Chondrocyte (in vitro differentiated cells): ENCODE results near the gene CCDC89. TPM values are rescaled to one million over a fixed set of nuclear protein-coding genes. Genes with fewer than 3 reads are reported as not detected.
"Not testable (repeated sequence)": the region's sequence is repeated elsewhere in the genome, so short reads cannot be mapped to it uniquely, and the experiment has no call there.

ENCODE experiments used
- DNase-seq: peaks from one replicate; pipeline ENCODE4 v3.0.0; 2021; ENCODE audit warnings: mixed read lengths, low spot score
- H3K27ac Mint-ChIP-seq: one replicate; pipeline ENCODE4 v1.8.0; 2021; ENCODE audit warnings: mild to moderate bottlenecking, moderate library complexity, mixed read lengths; ENCODE audit not compliant: unreplicated experiment
- H3K27me3 Mint-ChIP-seq: 2 replicates; pipeline ENCODE4 v1.8.0; 2021; ENCODE audit warnings: low read depth, mixed read lengths
- H3K36me3 Mint-ChIP-seq: 2 replicates; pipeline ENCODE4 v1.8.0; 2021; ENCODE audit warnings: low read depth, mixed read lengths
- H3K4me1 Mint-ChIP-seq: 2 replicates; pipeline ENCODE4 v1.8.0; 2021; ENCODE audit warnings: low read depth, mild to moderate bottlenecking, mixed read lengths
- H3K4me3 Mint-ChIP-seq: one replicate; pipeline ENCODE4 v1.8.0; 2021; ENCODE audit warnings: mild to moderate bottlenecking, moderate library complexity, mixed read lengths; ENCODE audit not compliant: unreplicated experiment
- H3K9me3 Mint-ChIP-seq: 2 replicates; pipeline ENCODE4 v1.8.0; 2021; ENCODE audit warnings: low read depth, mixed read lengths
- total RNA-seq: library from RNA; stranded (reverse); gene quantifications from 3 replicates; pipeline ENCODE4 v1.2.1, GENCODE V29; 2021
- TF ChIP-seq, protein P1 (sequence below): fragments of 200-600 bp; sonication (generic); IDR thresholded peaks from 2 replicates; pipeline ENCODE4 v1.5.0; 2021; ENCODE audit warnings: antibody characterized with exemption, mild to moderate bottlenecking, moderate library complexity

Gene CCDC89
- total RNA-seq, 1 donor from 2014 or later: 0.30 TPM

DNA sequence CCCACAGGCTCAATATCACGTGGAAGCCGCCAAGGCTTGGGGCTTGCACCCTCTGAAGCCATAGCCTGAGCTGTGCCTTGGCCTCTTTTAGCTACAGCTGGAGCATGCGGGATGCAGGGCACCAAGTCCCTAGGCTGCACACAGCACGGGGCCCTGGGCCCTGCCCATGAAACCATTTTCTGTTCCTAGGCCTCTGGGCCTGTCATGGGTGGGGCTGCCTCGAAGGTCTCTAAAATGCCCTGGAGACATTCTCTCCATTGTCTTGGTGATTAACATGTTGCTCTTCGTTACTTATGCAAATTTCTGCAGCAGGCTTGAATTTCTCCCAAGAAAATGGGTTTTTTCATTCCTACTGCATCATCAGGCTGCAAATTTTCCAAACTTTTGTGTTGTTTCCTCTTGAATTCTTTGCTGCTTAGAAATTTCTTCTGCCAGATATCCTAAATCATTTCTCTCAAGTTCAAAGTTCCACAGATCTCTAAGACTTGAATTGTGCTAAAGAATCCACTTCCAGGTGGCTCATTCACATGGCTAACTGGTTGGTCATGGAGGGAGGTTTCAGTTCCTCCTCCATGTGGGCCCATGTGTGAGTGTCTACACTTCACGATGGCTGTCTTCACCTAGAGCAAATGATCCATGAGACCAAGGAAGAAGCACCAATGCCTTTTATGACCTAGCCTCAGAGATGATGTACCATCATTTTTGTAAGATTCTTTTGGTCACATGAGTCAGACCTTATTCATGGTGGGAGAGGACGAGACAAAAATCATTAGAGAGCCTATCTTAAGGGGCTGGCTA lies 13.7 kb downstream of the CCDC89 start:
- H3K27me3 Mint-ChIP-seq: peaks cover 2% of the 10 kb centered on the region

DNA sequence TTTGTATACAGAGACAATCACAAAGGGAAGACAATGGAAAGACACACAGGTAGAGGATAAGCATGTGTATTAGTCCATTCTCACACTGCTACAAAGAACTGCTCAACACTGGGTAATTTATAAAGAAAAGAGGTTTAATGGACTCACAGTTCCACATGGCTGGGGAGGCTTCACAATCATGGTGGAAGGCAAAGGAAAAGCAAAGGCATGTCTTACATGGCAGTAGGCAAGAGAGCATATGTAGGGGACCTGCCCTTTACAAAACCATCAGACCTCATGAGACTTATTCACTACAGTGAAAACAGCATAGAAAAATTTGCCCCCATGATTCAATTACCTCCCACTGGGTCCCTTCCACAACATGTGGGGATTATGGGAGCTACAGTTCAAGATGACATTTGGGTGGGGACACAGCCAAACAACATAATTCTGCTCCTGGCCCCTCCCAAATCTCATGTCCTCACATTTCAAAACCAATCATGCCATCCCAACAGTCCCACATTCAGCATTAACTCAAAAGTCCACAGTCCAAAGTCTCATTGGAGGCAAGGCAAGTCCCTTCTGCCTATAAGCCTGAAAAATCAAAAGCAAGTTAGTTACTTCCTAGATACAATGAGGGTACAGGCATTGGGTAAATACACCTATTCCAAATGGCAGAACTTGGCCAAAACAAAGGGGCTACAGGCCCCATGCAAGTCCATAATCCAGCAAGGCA lies 14.9 kb downstream of the CCDC89 start:
- H3K4me3 Mint-ChIP-seq, DNase-seq, H3K27me3 Mint-ChIP-seq, H3K4me1 Mint-ChIP-seq, H3K27ac Mint-ChIP-seq, H3K36me3 Mint-ChIP-seq: not testable (repeated sequence)
- H3K9me3 Mint-ChIP-seq: peaks cover 12% of the 10 kb centered on the region

More for the DNA sequence above, 13.7 kb downstream of the CCDC89 start:
- no peak for DNase-seq
- Mint-ChIP-seq H3K4me1 (no peaks in the 10 kb centered on the region), H3K27ac (no peak overlapping the region), H3K9me3 (peaks cover 12% of the 10 kb centered on the region), H3K4me3 (no peak overlapping the region), H3K36me3 (peaks cover 2% of the 10 kb centered on the region)
- TF ChIP-seq, protein P1, sequence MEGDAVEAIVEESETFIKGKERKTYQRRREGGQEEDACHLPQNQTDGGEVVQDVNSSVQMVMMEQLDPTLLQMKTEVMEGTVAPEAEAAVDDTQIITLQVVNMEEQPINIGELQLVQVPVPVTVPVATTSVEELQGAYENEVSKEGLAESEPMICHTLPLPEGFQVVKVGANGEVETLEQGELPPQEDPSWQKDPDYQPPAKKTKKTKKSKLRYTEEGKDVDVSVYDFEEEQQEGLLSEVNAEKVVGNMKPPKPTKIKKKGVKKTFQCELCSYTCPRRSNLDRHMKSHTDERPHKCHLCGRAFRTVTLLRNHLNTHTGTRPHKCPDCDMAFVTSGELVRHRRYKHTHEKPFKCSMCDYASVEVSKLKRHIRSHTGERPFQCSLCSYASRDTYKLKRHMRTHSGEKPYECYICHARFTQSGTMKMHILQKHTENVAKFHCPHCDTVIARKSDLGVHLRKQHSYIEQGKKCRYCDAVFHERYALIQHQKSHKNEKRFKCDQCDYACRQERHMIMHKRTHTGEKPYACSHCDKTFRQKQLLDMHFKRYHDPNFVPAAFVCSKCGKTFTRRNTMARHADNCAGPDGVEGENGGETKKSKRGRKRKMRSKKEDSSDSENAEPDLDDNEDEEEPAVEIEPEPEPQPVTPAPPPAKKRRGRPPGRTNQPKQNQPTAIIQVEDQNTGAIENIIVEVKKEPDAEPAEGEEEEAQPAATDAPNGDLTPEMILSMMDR: no peak

DNA sequence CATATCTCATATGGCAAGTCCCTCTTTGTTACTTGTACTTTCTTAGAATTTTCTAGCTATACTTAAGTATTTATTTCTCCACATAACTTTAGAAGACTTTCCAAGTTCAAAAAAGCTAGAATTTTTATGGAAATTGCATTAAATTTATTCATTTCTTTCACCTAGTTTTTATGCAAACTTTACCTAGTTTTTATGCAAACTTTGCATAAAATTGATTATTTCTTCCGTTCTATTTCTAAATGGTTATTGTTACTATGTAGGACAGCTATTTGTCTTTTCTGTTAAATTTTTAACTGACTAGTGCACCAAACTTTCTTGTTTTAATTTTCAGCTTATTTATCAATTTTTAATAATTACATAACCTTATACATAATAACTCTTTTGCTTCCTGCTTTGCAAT lies 17.8 kb downstream of the CCDC89 start:
- Mint-ChIP-seq H3K9me3 (no peaks in the 10 kb centered on the region), H3K4me3 (no peak overlapping the region), H3K4me1 (peaks cover 5% of the 10 kb centered on the region), H3K36me3 (peaks cover 2% of the 10 kb centered on the region), H3K27ac (no peak overlapping the region), H3K27me3 (no peaks in the 10 kb centered on the region)
- TF ChIP-seq, protein P1: no peak
- DNase-seq: no peak

DNA sequence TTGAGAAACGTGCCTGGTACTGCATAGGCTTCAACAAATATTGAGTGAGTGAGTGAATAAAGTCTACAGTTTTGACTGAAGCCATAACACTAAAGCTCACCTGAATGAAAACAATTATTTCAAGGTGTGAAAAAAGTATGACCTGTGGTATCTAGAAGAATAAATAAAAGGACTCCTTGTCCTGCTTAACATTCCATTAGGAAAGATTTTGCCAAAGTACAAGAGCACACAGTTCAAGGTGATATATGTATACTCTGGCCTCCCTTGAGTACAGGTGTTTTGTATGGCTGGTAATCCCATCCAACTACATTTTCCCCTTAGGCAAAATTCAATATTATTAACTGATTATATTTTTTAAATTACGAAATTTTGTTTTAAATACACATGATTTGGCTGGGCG lies 19.3 kb downstream of the CCDC89 start:
- Mint-ChIP-seq H3K27ac (no peak overlapping the region), H3K36me3 (peaks cover 4% of the 10 kb centered on the region), H3K4me1 (peaks cover 16% of the 10 kb centered on the region), H3K9me3 (no peaks in the 10 kb centered on the region), H3K4me3 (no peak overlapping the region), H3K27me3 (no peaks in the 10 kb centered on the region)
- no peak for DNase-seq
- TF ChIP-seq, protein P1: no peak

DNA sequence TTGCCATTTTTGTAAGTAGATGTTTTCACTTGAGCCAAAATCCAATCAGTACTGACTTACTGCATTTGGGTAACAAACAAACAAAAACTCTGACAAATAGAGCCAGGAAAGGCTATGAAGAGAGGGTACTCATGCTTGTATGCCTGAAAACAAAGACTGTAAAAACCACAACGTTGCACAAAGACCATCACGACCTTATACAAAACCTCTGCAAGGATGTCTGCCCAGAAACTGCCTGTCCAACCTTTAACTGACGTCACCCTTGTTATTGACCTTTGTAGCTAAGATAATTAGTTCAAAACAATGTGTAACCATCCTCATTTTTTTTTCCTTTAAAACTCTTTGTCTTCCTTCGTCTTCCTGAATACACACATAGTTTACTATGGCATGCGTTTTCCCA lies 20.3 kb downstream of the CCDC89 start:
- H3K36me3 Mint-ChIP-seq: peaks cover 9% of the 10 kb centered on the region

More for the DNA sequence above, 20.3 kb downstream of the CCDC89 start:
- H3K27me3 Mint-ChIP-seq: no peaks in the 10 kb centered on the region
- no peak for DNase-seq
- no peaks in the 10 kb centered on the region for H3K9me3 Mint-ChIP-seq
- H3K27ac Mint-ChIP-seq: no peak overlapping the region
- TF ChIP-seq, protein P1: no peak
- peaks cover 25% of the 10 kb centered on the region for H3K4me1 Mint-ChIP-seq
- H3K4me3 Mint-ChIP-seq: no peak overlapping the region
